Activated CD8-positive, alpha-beta T cell treated with anti-CD3 and anti-CD28 coated beads, Interleukin-2, amount 10 ng/mL, durations not matched to agents 7 days and 5 days (primary cell): Measurements from ENCODE around the gene ZBTB7C. TPM values are rescaled to one million over a fixed set of nuclear protein-coding genes. Genes with fewer than 3 reads are reported as not detected.

Experiments
- ATAC-seq: fragments of 150-1000 bp; cut with Tn5 transposase; one replicate; pipeline ENCODE4 v1.10.0; 2021; ENCODE audit warnings: moderate library complexity
- CTCF ChIA-PET: fragments of 350-600 bp; sonication (Branson Sonifier 250); formaldehyde crosslinking; loops from one replicate; lab custom pipeline; 2021; ENCODE audit warnings: antibody characterized with exemption; lab: Charles Lee
- POLR2A ChIA-PET: fragments of 350-600 bp; sonication (Branson Sonifier 250); formaldehyde crosslinking; loops from one replicate; lab custom pipeline; 2021; ENCODE audit warnings: antibody characterized with exemption; lab: Charles Lee
- DNase-seq: peaks from one replicate; pipeline ENCODE4 v3.0.0-alpha.2; 2020
- H3K27ac Mint-ChIP-seq: one replicate; pipeline ENCODE4 v1.8.0; 2021; ENCODE audit warnings: mild to moderate bottlenecking, mixed read lengths
- H3K27me3 Mint-ChIP-seq: one replicate; pipeline ENCODE4 v1.8.0; 2021; ENCODE audit warnings: low read depth, mixed read lengths
- H3K36me3 Mint-ChIP-seq: one replicate; pipeline ENCODE4 v1.8.0; 2021; ENCODE audit warnings: low read depth, mixed read lengths
- H3K4me1 Mint-ChIP-seq: one replicate; pipeline ENCODE4 v1.8.0; 2021; ENCODE audit warnings: low read depth, mixed read lengths
- H3K4me3 Mint-ChIP-seq: one replicate; pipeline ENCODE4 v1.8.0; 2021; ENCODE audit warnings: mild to moderate bottlenecking, mixed read lengths
- H3K9me3 Mint-ChIP-seq: one replicate; pipeline ENCODE4 v1.8.0; 2022; ENCODE audit warnings: mixed read lengths; ENCODE audit not compliant: insufficient read depth
- total RNA-seq, 2 experiments: library from RNA; stranded (reverse); gene quantifications; one replicate each; pipeline ENCODE4 v1.2.3, GENCODE V29; 2021

The ZBTB7C gene
- total RNA-seq, 2 experiments from 2014 or later, result not detected

GRCh38 chr18:48164116-48164515 is 245.1 kb downstream of the ZBTB7C start:
- H3K4me3 Mint-ChIP-seq, result no peak overlapping the region
- H3K4me1 Mint-ChIP-seq, result peaks cover 7% of the 10 kb centered on the region
- ATAC-seq (no peak), DNase-seq (no peak)
- ChIA-PET CTCF (no interaction called here), POLR2A (no interaction called here)
- no peaks in the 10 kb centered on the region for H3K9me3 Mint-ChIP-seq
- H3K27ac Mint-ChIP-seq, result no peak overlapping the region
- no peaks in the 10 kb centered on the region for H3K36me3 Mint-ChIP-seq
- peaks cover 49% of the 10 kb centered on the region for H3K27me3 Mint-ChIP-seq

GRCh38 chr18:48163738-48164115 is 245.5 kb downstream of the ZBTB7C start:
- ChIA-PET CTCF (no interaction called here), POLR2A (no interaction called here)
- no peaks in the 10 kb centered on the region for H3K36me3 Mint-ChIP-seq
- no peak for ATAC-seq
- no peak overlapping the region for H3K27ac Mint-ChIP-seq
- H3K27me3 Mint-ChIP-seq, result peaks cover 50% of the 10 kb centered on the region
- no peak for DNase-seq
- H3K9me3 Mint-ChIP-seq, result no peaks in the 10 kb centered on the region
- peaks cover 7% of the 10 kb centered on the region for H3K4me1 Mint-ChIP-seq
- H3K4me3 Mint-ChIP-seq, result no peak overlapping the region

DNA sequence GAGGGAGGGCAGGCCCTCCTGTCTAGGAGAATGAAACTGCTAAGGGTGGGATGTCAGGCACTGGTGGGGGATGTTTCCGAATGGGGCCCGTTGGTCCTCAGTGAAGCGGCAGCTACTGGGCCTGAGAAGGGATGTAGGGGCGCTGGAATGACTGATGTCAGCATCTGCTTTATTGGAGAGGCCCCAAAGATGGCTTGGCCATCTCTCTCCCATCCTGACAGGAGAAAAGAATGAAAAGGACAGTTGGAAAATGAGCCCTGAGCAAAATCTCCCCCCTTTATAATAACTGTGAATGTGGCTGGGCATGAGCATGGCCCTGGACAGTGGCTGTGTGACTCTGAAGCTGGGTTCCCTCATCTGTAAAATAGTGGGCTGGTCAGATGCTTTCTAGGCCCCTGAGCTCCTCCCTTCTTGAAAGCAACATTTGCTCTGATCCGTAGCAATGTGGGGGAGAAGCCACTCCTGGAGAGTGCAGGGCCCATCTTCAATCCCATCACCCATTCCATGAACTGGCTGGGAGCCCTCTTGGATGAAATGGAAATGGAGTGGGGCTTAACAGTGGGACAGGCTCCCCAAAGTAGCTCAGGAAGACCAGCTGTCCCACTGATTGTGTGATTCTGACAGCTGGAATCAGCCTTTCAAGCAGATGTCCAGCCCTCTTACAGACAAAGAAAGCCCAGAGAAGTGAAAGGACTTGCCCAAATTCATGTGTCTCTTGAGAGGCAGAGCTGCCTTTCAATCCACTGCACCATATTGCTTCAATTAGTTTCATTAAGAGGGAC is 246.0 kb downstream of the ZBTB7C start:
- DNase-seq, result no peak
- Mint-ChIP-seq H3K27ac (no peak overlapping the region), H3K9me3 (no peaks in the 10 kb centered on the region), H3K27me3 (peaks cover 49% of the 10 kb centered on the region), H3K4me1 (peaks cover 7% of the 10 kb centered on the region), H3K36me3 (no peaks in the 10 kb centered on the region), H3K4me3 (no peak overlapping the region)
- no peak for ATAC-seq
- ChIA-PET POLR2A (no interaction called here), CTCF (no interaction called here)

DNA sequence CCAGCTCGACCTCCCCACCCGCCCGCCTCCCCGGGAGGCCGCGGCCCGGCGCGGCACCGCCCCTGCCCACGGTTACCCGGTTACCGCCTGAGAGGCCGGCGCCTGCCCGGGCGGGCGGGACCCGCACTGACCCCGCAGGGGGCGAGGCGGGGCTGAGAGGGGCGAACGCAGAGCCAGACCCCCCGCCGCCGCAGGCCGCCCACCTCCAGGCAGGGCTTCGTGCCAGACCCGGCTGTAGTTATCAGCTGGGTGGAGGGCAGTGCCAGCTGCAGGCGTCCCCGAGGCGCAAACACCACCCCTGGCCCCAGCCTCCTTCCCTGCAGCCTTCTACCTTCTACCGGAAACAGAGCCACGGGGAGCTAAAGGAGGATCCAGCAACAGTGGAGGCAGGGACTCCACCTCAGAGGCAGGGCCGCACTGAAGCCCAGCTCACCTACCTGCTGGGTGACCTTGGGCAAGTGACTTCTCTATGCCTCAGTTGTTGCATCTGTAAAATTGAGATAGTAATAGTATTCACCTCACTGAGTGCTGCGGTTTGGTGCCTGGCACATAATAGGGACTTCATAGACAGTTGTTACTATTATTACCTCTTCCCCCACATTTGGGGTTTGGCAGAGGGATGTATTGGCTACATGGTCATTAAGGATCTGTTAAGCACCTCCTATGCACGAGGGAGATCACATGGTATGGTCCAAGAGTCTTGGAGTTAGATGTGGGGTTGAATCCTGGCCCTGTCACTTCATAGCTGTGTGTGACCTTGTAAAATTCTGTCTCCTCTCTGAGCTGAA is 247.1 kb downstream of the ZBTB7C start:
- H3K27me3 Mint-ChIP-seq, result peaks cover 52% of the 10 kb centered on the region
- ATAC-seq (no peak), DNase-seq (no peak)
- ChIA-PET CTCF (interaction anchor here (0.5 kb wide), 1 partner anchor 130 kb away, joined by 3 read pairs; no protein-coding TSS in a partner anchor), POLR2A (no interaction called here)
- H3K4me1 Mint-ChIP-seq, result peaks cover 5% of the 10 kb centered on the region
- no peaks in the 10 kb centered on the region for H3K9me3 Mint-ChIP-seq
- H3K27ac Mint-ChIP-seq, result no peak overlapping the region
- H3K4me3 Mint-ChIP-seq, result peak overlapping the region; percentile 56
- no peaks in the 10 kb centered on the region for H3K36me3 Mint-ChIP-seq

DNA sequence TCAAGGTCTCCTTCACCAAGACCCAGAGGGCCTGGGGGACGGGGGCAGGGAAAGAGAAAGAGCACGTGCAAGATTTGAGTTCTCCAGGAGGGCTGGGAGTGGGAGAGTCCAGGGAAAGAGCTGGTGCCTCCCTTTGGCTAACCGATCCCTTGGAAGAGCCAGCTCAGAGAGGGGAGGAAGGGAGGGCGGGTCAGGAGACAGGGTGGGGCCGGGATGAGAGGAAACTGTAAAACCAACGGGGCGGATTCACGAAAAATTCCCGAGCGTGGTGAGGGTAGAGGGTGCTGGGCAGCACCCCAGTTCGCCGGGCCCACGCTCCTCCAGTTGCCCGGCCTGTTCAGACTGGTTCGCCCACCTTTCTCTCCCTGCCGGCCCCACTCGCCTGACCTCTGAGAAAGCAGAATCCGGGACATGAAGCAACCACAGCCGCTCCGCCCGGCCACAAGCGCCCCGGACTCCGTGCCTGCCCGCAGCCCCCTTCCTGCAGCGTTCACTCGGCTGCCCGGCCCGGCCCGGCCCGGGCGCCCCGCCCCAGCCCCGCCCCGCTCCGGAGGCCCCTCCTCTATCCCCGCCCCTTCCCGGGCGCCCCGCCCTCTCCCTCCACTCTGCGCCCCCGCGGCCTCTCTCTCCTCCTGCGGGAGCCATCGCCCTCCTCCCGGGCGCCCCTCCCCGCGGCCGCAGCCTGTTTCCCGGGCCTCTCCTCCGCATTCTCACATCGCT is 247.8 kb downstream of the ZBTB7C start:
- ChIA-PET POLR2A (no interaction called here), CTCF (interaction anchor here (0.5 kb wide), 1 partner anchor 129 kb away, joined by 3 read pairs; no protein-coding TSS in a partner anchor)
- Mint-ChIP-seq H3K27me3 (peaks cover 50% of the 10 kb centered on the region), H3K4me3 (peak overlapping the region; percentile 56), H3K27ac (no peak overlapping the region), H3K4me1 (no peaks in the 10 kb centered on the region), H3K36me3 (no peaks in the 10 kb centered on the region), H3K9me3 (no peaks in the 10 kb centered on the region)
- peak; percentile 61 for DNase-seq
- peak; percentile 95 for ATAC-seq

GRCh38 chr18:48160622-48161021 is 248.6 kb downstream of the ZBTB7C start:
- Mint-ChIP-seq H3K4me1 (no peaks in the 10 kb centered on the region), H3K4me3 (no peak overlapping the region), H3K36me3 (no peaks in the 10 kb centered on the region), H3K9me3 (no peaks in the 10 kb centered on the region), H3K27me3 (peaks cover 55% of the 10 kb centered on the region), H3K27ac (no peak overlapping the region)
- POLR2A ChIA-PET, result no interaction called here
- DNase-seq, result no peak
- CTCF ChIA-PET, result no interaction called here
- no peak for ATAC-seq

DNA sequence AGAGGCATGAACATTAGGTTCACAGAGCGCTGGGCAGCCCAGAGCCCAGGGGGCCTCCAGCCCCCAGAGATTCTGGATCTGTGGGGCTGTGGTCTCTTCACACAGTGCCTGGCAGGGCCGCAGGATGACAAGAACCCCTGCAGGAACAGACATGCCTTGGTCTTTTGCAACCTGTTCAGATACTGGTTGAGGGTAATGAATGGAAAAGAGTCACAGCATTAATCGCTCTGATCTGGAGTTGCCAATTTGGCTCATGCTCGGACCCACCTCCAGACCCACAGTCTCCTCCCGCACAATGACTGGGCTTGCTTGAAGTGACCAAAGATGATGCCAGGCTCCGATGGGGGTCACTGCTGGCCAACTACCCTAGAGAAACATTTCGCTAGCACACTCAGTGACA is 249.4 kb downstream of the ZBTB7C start:
- H3K27me3 Mint-ChIP-seq, result peaks cover 50% of the 10 kb centered on the region

DNA sequence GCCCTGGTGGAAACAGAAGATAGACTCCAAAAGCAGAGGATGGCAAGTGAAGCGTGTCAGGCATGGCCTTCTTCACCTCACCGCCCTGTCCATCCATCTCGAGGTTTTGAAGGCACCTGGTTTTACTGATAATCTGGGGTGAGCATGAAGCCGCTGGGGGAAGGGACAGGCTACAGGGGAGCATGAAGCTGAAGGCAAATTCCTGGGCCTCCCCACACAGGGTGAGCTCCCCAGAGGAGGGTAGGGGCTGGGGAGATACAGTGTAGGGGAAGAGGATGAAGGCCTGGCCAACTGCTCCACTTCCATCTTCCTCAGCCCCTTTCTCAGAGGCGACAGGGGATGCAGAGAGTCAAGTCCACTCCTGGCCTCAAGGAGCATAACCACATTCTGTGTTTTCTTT is 250.5 kb downstream of the ZBTB7C start:
- H3K27ac Mint-ChIP-seq, result no peak overlapping the region
- H3K9me3 Mint-ChIP-seq, result no peaks in the 10 kb centered on the region
- ChIA-PET CTCF (no interaction called here), POLR2A (no interaction called here)
- peaks cover 43% of the 10 kb centered on the region for H3K27me3 Mint-ChIP-seq
- ATAC-seq, result no peak
- DNase-seq, result no peak
- no peaks in the 10 kb centered on the region for H3K36me3 Mint-ChIP-seq
- H3K4me3 Mint-ChIP-seq, result no peak overlapping the region
- no peaks in the 10 kb centered on the region for H3K4me1 Mint-ChIP-seq

More for the DNA sequence above, 249.4 kb downstream of the ZBTB7C start:
- ATAC-seq, result no peak
- Mint-ChIP-seq H3K4me1 (no peaks in the 10 kb centered on the region), H3K9me3 (no peaks in the 10 kb centered on the region), H3K27ac (no peak overlapping the region), H3K36me3 (no peaks in the 10 kb centered on the region), H3K4me3 (no peak overlapping the region)
- CTCF ChIA-PET, result no interaction called here
- DNase-seq, result no peak
- POLR2A ChIA-PET, result no interaction called here

DNA sequence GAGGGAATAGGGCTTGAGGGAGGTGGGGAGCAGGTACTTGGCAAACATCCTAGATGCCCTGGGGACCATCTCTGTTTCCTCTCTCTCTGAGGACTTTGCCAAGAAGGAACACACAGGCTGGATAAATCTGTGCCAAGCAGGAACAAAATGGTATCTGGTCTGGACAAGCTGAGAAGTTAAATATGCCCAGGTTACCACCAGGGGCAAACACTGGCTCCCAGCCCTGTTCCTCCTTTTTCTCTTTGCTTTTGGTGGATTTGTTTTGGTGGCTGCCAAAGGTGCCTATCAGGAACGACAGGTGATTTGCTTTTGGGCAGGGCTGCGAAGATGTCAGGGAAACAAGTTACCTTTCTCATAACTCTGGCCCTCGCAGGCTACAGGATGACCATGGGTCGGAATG is 251.2 kb downstream of the ZBTB7C start:
- Mint-ChIP-seq H3K27ac (no peak overlapping the region), H3K36me3 (no peaks in the 10 kb centered on the region), H3K27me3 (peaks cover 42% of the 10 kb centered on the region), H3K4me1 (no peaks in the 10 kb centered on the region), H3K4me3 (no peak overlapping the region), H3K9me3 (no peaks in the 10 kb centered on the region)
- DNase-seq (no peak), ATAC-seq (no peak)
- CTCF ChIA-PET, result no interaction called here
- POLR2A ChIA-PET, result no interaction called here

DNA sequence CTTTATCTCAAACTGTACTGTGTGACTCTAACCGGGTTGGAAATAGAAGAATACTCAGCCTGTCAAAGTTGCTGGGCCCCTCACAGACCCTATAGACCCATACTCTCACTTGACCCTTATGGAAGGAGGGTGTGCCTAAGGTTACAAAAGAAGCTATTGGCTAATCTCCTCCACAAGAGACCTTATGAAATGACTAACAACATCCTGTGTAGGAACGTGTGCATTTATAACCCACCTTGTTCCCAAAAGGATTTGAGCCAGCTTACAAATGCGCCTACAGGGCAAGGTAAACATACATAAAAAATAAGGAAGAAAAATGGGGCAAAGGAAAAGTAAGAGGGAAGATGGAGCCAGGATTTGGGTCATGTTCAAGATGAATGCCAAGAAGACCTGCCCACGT is 253.3 kb downstream of the ZBTB7C start:
- ChIA-PET POLR2A (interaction anchor here (0.5 kb wide), 1 partner anchor 812 kb away, joined by 3 read pairs; no protein-coding TSS in a partner anchor), CTCF (no interaction called here)
- Mint-ChIP-seq H3K27ac (no peak overlapping the region), H3K4me3 (no peak overlapping the region), H3K4me1 (no peaks in the 10 kb centered on the region), H3K27me3 (peaks cover 35% of the 10 kb centered on the region), H3K36me3 (no peaks in the 10 kb centered on the region), H3K9me3 (no peaks in the 10 kb centered on the region)
- ATAC-seq (no peak), DNase-seq (no peak)

DNA sequence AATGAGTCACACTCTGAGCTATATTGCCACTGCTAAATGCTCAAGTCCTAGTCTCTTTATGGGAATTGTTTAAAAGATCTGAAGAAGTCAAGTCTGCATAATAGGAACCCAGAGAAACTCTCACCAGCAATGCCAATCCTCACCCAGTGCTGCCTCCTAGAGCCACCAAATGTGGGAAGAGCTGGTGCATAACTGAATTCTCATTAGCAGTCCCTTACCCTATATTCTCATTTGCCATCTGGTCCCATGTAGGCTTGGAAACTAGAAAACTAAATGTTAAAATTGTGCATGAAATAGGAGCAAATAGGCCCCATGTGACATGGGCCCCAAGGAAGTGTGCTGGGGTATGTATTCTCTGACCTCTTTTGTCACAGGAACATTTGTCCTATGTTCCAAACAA is 254.4 kb downstream of the ZBTB7C start:
- H3K36me3 Mint-ChIP-seq, result no peaks in the 10 kb centered on the region
- H3K9me3 Mint-ChIP-seq, result no peaks in the 10 kb centered on the region
- POLR2A ChIA-PET, result no interaction called here
- peaks cover 27% of the 10 kb centered on the region for H3K27me3 Mint-ChIP-seq
- ATAC-seq (no peak), DNase-seq (no peak)
- CTCF ChIA-PET, result interaction anchor here (0.5 kb wide), 1 partner anchor 21 kb away, joined by 3 read pairs; no protein-coding TSS in a partner anchor
- no peaks in the 10 kb centered on the region for H3K4me1 Mint-ChIP-seq
- H3K4me3 Mint-ChIP-seq, result no peak overlapping the region
- H3K27ac Mint-ChIP-seq, result no peak overlapping the region
